ENCODE results near the gene LIMS2.

The LIMS2 gene

GRCh38 chr2:127647242-127648190 is 27.8 kb downstream of the LIMS2 start:
- TF ChIP-seq CTCF (IDR thresholded peaks at IDR 0.05), result no peak

- no peak for TF ChIP-seq CTCF (IDR thresholded peaks at IDR 0.05)
Observed at GRCh38 chr2:127646487-127647241, 28.7 kb downstream of the LIMS2 start.

- TF ChIP-seq CTCF (IDR thresholded peaks at IDR 0.05), result no peak
Observed at GRCh38 chr2:127645395-127646291, 29.7 kb downstream of the LIMS2 start, which contains the start of gene GPR17. TSS of gene GPR17 (plus strand) at chr2:127646153. CDS start at chr2:127650736, 4,583 bp downstream.

GRCh38 chr2:127645026-127645394 is 30.3 kb downstream of the LIMS2 start:
- no peak for TF ChIP-seq CTCF (IDR thresholded peaks at IDR 0.05)

- no peak for TF ChIP-seq CTCF (IDR thresholded peaks at IDR 0.05)
Observed at GRCh38 chr2:127644066-127645025, 31.0 kb downstream of the LIMS2 start.

GRCh38 chr2:127643439-127644065 is 31.8 kb downstream of the LIMS2 start:
- no peak for TF ChIP-seq CTCF (IDR thresholded peaks at IDR 0.05)
